ENCODE data around the gene B4GALNT2.

DNA sequence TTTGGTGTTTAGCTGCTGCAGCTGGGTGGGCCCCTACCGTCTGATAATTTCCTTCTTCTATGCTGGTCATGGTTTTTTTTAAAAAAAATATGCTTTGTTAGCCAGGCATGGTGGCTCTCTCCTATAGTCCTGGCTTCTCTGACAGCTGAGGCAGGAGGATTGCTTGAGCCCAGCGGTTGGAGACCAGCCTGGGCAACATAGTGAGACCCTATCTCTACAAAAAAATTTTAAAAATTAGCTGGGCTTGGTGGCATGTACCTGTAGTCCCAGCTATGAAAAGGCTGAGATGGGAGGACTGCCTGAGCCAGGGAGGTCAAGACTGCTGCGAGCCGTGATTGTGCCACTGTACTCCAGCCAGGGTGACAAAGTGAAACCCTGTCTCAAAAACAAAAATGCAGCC is 19.4 kb downstream of the B4GALNT2 start:
- TF ChIP-seq, protein P1, sequence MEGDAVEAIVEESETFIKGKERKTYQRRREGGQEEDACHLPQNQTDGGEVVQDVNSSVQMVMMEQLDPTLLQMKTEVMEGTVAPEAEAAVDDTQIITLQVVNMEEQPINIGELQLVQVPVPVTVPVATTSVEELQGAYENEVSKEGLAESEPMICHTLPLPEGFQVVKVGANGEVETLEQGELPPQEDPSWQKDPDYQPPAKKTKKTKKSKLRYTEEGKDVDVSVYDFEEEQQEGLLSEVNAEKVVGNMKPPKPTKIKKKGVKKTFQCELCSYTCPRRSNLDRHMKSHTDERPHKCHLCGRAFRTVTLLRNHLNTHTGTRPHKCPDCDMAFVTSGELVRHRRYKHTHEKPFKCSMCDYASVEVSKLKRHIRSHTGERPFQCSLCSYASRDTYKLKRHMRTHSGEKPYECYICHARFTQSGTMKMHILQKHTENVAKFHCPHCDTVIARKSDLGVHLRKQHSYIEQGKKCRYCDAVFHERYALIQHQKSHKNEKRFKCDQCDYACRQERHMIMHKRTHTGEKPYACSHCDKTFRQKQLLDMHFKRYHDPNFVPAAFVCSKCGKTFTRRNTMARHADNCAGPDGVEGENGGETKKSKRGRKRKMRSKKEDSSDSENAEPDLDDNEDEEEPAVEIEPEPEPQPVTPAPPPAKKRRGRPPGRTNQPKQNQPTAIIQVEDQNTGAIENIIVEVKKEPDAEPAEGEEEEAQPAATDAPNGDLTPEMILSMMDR (IDR thresholded peaks at IDR 0.05; ENCODE audit: insufficient read depth, low read length, poor library complexity, severe bottlenecking): no peak
- no peak for TF ChIP-seq EZH2phosphoT487 (conservative IDR thresholded peaks at IDR 0.05; ENCODE audit: low read length)
